Lower leg skin (tissue), 3 donors: Measurements from ENCODE around the gene LGALS8.

Experiments used
- POLR2A ChIP-seq, 2 donors: fragments of 450-650 bp; IDR thresholded peaks; one replicate each; pipeline ENCODE4 v1.6.1; 2016 to 2017; ENCODE audit warnings: antibody characterized with exemption in 2 of 2, mild to moderate bottlenecking in 1 of 2, moderate library complexity in 1 of 2
- TF ChIP-seq, protein P1 (sequence below), 3 donors: fragments of 450-650 bp; IDR thresholded peaks; one replicate each; pipeline ENCODE4 v1.5.1; 2016; ENCODE audit warnings: antibody characterized with exemption in 3 of 3, mild to moderate bottlenecking in 3 of 3, moderate library complexity in 2 of 3

DNA sequence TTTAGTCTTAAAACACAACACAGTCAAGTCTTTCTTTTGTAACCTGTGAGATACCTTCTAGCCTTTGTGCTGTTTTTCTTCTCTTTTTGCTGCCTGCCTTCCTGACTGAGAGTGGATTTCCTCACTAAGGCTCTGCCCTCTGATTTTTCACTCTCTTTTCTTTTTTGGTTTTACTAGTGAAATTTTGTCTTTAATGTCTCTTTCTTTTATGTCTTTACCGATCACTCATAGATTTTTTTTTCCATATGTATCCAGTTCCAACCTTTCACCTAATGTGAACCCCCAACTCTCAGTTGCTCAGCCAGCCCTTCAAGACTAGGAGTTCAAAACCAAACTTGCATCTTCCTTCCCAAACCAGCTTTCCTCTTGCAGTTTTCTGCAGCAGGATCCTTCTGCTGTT is 6.5 kb downstream of the LGALS8 start:
- TF ChIP-seq, protein P1, sequence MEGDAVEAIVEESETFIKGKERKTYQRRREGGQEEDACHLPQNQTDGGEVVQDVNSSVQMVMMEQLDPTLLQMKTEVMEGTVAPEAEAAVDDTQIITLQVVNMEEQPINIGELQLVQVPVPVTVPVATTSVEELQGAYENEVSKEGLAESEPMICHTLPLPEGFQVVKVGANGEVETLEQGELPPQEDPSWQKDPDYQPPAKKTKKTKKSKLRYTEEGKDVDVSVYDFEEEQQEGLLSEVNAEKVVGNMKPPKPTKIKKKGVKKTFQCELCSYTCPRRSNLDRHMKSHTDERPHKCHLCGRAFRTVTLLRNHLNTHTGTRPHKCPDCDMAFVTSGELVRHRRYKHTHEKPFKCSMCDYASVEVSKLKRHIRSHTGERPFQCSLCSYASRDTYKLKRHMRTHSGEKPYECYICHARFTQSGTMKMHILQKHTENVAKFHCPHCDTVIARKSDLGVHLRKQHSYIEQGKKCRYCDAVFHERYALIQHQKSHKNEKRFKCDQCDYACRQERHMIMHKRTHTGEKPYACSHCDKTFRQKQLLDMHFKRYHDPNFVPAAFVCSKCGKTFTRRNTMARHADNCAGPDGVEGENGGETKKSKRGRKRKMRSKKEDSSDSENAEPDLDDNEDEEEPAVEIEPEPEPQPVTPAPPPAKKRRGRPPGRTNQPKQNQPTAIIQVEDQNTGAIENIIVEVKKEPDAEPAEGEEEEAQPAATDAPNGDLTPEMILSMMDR (IDR thresholded peaks at IDR 0.05) = no peak
- no peak for TF ChIP-seq POLR2A (IDR thresholded peaks at IDR 0.05)
